HepG2 (cell line): Measurements from ENCODE around the gene NINL. TPM values are rescaled to one million over a fixed set of nuclear protein-coding genes. Genes with fewer than 3 reads are reported as not detected.

Experiments
- CBFB ChIP-seq: sonication (generic); formaldehyde crosslinking; IDR thresholded peaks from 2 replicates; pipeline ENCODE4 v1.4.0; 2020; ENCODE audit warnings: missing genetic modification reagents
- CCAR2 ChIP-seq: fragments of 200-400 bp; formaldehyde crosslinking; optimal IDR thresholded peaks from 2 replicates; pipeline ENCODE3; 2018; ENCODE audit warnings: low read depth, mild to moderate bottlenecking, low read length, moderate library complexity
- FOXO4 ChIP-seq: sonication (generic); formaldehyde crosslinking; conservative IDR thresholded peaks from 2 replicates; pipeline ENCODE4 v1.8.1; 2023; ENCODE audit warnings: missing genetic modification reagents
- HCFC1 ChIP-seq: fragments of 150-350 bp; IDR thresholded peaks from 2 replicates; pipeline ENCODE4 v1.6.1; 2014; ENCODE audit warnings: low read depth, low read length
- HES4 ChIP-seq: sonication (generic); formaldehyde crosslinking; IDR thresholded peaks from 2 replicates; pipeline ENCODE4 v1.9.0; 2021; ENCODE audit warnings: mild to moderate bottlenecking, missing genetic modification reagents, borderline replicate concordance
- HOXA7 ChIP-seq: sonication (generic); formaldehyde crosslinking; IDR thresholded peaks from 2 replicates; pipeline ENCODE4 v1.8.1; 2022; ENCODE audit warnings: mild to moderate bottlenecking, missing genetic modification reagents, moderate library complexity
- KMT2B ChIP-seq: IDR thresholded peaks from 2 replicates; pipeline ENCODE4 v1.6.1; 2016; ENCODE audit warnings: missing genetic modification reagents, missing compliant biosample characterization
- MED1 ChIP-seq: sonication (generic); formaldehyde crosslinking; IDR thresholded peaks from 2 replicates; pipeline ENCODE4 v1.4.0; 2020; ENCODE audit warnings: missing genetic modification reagents
- NCOA5 ChIP-seq: sonication (generic); formaldehyde crosslinking; IDR thresholded peaks from 2 replicates; pipeline ENCODE4 v1.4.0; 2020; ENCODE audit warnings: missing genetic modification reagents
- POLR2AphosphoS2 ChIP-seq: IDR thresholded peaks from 2 replicates; pipeline ENCODE4 v1.6.1; 2011; ENCODE audit warnings: low read depth, low read length, improper control_type of control experiment
- POLR2AphosphoS5 ChIP-seq: IDR thresholded peaks from 2 replicates; pipeline ENCODE4 v1.6.1; 2012; ENCODE audit warnings: low read depth, low read length
- PRDM15 ChIP-seq: sonication (generic); formaldehyde crosslinking; IDR thresholded peaks from 2 replicates; pipeline ENCODE4 v1.4.0; 2020; ENCODE audit warnings: missing genetic modification reagents
- SIN3B ChIP-seq: fragments of 150-350 bp; IDR thresholded peaks from 2 replicates; pipeline ENCODE4 v1.6.1; 2014; ENCODE audit warnings: low read length
- SNAPC2 ChIP-seq: sonication (generic); formaldehyde crosslinking; IDR thresholded peaks from 2 replicates; pipeline ENCODE4 v1.8.1; 2022; ENCODE audit warnings: mild to moderate bottlenecking, missing genetic modification reagents
- TAF1 ChIP-seq: sonication (generic); formaldehyde crosslinking; IDR thresholded peaks from 2 replicates; pipeline ENCODE4 v1.4.0; 2020; ENCODE audit warnings: missing genetic modification reagents
- ZFP36L1 ChIP-seq: sonication (generic); formaldehyde crosslinking; IDR thresholded peaks from 2 replicates; pipeline ENCODE4 v1.8.0; 2022; ENCODE audit warnings: mild to moderate bottlenecking, missing genetic modification reagents, moderate library complexity
- ZFP41 ChIP-seq: sonication (generic); formaldehyde crosslinking; IDR thresholded peaks from 2 replicates; pipeline ENCODE4 v1.4.0; 2020; ENCODE audit warnings: mild to moderate bottlenecking, missing genetic modification reagents, borderline replicate concordance
- ZNF614 ChIP-seq: IDR thresholded peaks from 2 replicates; pipeline ENCODE4 v1.6.1; 2018; ENCODE audit warnings: missing biosample characterization, missing genetic modification reagents, inconsistent platforms, borderline replicate concordance
- ZNF660 ChIP-seq: sonication (generic); formaldehyde crosslinking; IDR thresholded peaks from 2 replicates; pipeline ENCODE4 v1.5.1; 2020; ENCODE audit warnings: mild to moderate bottlenecking, low read depth, missing genetic modification reagents, borderline replicate concordance
- ZNF782 ChIP-seq: sonication (generic); formaldehyde crosslinking; IDR thresholded peaks from 2 replicates; pipeline ENCODE4 v1.4.0; 2020; ENCODE audit warnings: missing genetic modification reagents, mild to moderate bottlenecking, borderline replicate concordance
- polyA plus RNA-seq, 8 experiments: library from polyadenylated mRNA; depleted of rRNA in 3 of 8; stranded (reverse) in 7 of 8; unstranded in 1 of 8; fragments of >200 nt; fragmentation: Illumina TruSeq in 4 of 8; extraction: Trizol in 4 of 8; gene quantifications; 2 replicates each; pipeline versions ENCODE4 v1.2.1 to v1.2.3, GENCODE V29; 2011 to 2016; ENCODE audit warnings: low read depth in 4 of 8, missing spikeins in 1 of 8, mixed read lengths in 1 of 8; ENCODE audit not compliant: insufficient read depth in 1 of 8
- total RNA-seq, 5 experiments: library from RNA; depleted of rRNA; stranded (reverse); fragments of >200 nt; fragmentation: Illumina TruSeq; extraction: Trizol; gene quantifications; 2 replicates each; pipeline ENCODE4 v1.2.3, GENCODE V29; 2016; ENCODE audit warnings: low read depth in 1 of 5
- TF ChIP-seq, protein P1 (sequence below): sonication (generic); formaldehyde crosslinking; IDR thresholded peaks from 2 replicates; pipeline ENCODE4 v1.5.1; 2020; ENCODE audit warnings: missing genetic modification reagents, mild to moderate bottlenecking, borderline replicate concordance
- TF ChIP-seq, protein P2 (sequence below): sonication (generic); formaldehyde crosslinking; IDR thresholded peaks from 2 replicates; pipeline ENCODE4; 2020; ENCODE audit warnings: missing genetic modification reagents, mild to moderate bottlenecking, borderline replicate concordance

Gene NINL
- total and polyA plus RNA-seq, 2 of the 13 experiments (the other 11 are each of a cell fraction or from before 2014, with no cell fraction given), result 32.3 to 34.3 TPM

DNA sequence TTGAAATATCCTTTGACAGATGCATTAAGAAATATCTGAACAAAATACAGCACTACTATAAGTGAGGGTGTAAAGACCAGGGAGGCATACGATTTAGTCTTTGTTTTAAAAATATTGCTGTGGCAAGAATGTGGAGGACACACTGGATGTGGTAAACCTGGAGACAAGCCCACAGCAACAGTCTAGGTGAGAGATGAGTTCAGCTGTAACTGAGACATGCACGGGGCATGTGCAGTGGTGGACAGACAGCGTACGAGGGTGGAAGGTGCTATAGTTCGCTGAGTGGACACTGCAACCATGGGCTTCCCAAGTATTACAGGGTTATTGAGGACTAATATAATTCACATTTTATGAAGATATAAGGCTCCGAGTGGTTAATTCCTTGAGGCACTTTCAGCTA lies 36.7 kb upstream of the NINL start (continued):
- no peak for TF ChIP-seq PRDM15
- TF ChIP-seq CBFB, result no peak
- TF ChIP-seq HES4 (CRISPR knock-in tag), result no peak
- TF ChIP-seq SNAPC2, result no peak
- TF ChIP-seq ZNF660 (CRISPR knock-in tag), result no peak
- TF ChIP-seq FOXO4 (CRISPR knock-in tag), result 0 out of 2 replicates have a peak, but pooled peaks have one; percentile 60
- no peak for TF ChIP-seq SIN3B
- no peak for TF ChIP-seq POLR2AphosphoS5
- TF ChIP-seq HOXA7 (CRISPR knock-in tag), result 0 out of 2 replicates have a peak, but pooled peaks have one; percentile 34
- TF ChIP-seq MED1, result 0 out of 2 replicates have a peak, but pooled peaks have one; percentile 10
- TF ChIP-seq KMT2B (CRISPR knock-in tag), result peak; percentile 16; the same call in 1 of the 2 replicates
- no peak; the same call in 1 of the 2 replicates for TF ChIP-seq ZNF782 (CRISPR knock-in tag)
- TF ChIP-seq ZFP36L1 (CRISPR knock-in tag), result peak; percentile 71; the same call in 1 of the 2 replicates
- TF ChIP-seq, protein P1, sequence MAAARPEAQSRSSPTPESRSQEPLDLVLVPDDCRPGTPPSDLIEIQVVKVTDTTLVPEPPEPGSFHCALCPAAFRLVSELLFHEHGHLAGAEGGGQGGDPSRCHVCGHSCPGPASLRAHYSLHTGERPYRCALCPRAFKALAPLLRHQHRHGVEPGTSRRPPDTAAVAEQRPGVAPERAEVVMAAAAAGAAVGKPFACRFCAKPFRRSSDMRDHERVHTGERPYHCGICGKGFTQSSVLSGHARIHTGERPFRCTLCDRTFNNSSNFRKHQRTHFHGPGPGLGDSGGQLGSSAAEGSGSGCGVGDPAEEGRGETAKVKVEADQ (CRISPR knock-in tag), result no peak
- TF ChIP-seq HCFC1, result no peak
- no peak for TF ChIP-seq NCOA5 (CRISPR knock-in tag)
- TF ChIP-seq POLR2AphosphoS2, result no peak
- TF ChIP-seq ZFP41 (CRISPR knock-in tag), result 0 out of 2 replicates have a peak, but pooled peaks have one; percentile 29
- TF ChIP-seq CCAR2, result no peak
- TF ChIP-seq, protein P2, sequence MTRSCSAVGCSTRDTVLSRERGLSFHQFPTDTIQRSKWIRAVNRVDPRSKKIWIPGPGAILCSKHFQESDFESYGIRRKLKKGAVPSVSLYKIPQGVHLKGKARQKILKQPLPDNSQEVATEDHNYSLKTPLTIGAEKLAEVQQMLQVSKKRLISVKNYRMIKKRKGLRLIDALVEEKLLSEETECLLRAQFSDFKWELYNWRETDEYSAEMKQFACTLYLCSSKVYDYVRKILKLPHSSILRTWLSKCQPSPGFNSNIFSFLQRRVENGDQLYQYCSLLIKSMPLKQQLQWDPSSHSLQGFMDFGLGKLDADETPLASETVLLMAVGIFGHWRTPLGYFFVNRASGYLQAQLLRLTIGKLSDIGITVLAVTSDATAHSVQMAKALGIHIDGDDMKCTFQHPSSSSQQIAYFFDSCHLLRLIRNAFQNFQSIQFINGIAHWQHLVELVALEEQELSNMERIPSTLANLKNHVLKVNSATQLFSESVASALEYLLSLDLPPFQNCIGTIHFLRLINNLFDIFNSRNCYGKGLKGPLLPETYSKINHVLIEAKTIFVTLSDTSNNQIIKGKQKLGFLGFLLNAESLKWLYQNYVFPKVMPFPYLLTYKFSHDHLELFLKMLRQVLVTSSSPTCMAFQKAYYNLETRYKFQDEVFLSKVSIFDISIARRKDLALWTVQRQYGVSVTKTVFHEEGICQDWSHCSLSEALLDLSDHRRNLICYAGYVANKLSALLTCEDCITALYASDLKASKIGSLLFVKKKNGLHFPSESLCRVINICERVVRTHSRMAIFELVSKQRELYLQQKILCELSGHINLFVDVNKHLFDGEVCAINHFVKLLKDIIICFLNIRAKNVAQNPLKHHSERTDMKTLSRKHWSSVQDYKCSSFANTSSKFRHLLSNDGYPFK (CRISPR knock-in tag), result 0 out of 2 replicates have a peak, but pooled peaks have one; percentile 21
- TF ChIP-seq ZNF614 (CRISPR knock-in tag), result no peak
- no peak for TF ChIP-seq TAF1 (CRISPR knock-in tag)
